DOHH2 (cell line): ENCODE results near the gene SHLD3.
"Not testable (repeated sequence)": the region's sequence is repeated elsewhere in the genome, so short reads cannot be mapped to it uniquely, and the experiment has no call there.

Experiments used
- H3F3A ChIP-seq: fragments of 200-600 bp; sonication (generic), shearing (Covaris generic); 2 replicates; pipeline ENCODE4 v1.6.0; 2016; ENCODE audit warnings: antibody characterized with exemption, mild to moderate bottlenecking; ENCODE audit not compliant: control insufficient read depth, insufficient read depth
- H3K27ac ChIP-seq: fragments of 200-600 bp; sonication (generic); 2 replicates; pipeline ENCODE4 v1.5.1; 2014; ENCODE audit warnings: low read depth, mild to moderate bottlenecking, low read length, moderate library complexity
- H3K27me3 ChIP-seq: fragments of 200-600 bp; sonication (generic); 2 replicates; pipeline ENCODE4 v1.6.1; 2014; ENCODE audit warnings: mild to moderate bottlenecking, low read length, mixed read lengths; ENCODE audit not compliant: control insufficient read depth
- H3K36me3 ChIP-seq: fragments of 200-600 bp; sonication (generic); 2 replicates; pipeline ENCODE4 v1.6.1; 2014; ENCODE audit warnings: mild to moderate bottlenecking, low read length, moderate library complexity, mixed read lengths; ENCODE audit not compliant: control insufficient read depth
- H3K4me1 ChIP-seq: fragments of 200-600 bp; sonication (generic); 2 replicates; pipeline ENCODE4 v1.6.1; 2014; ENCODE audit warnings: mild to moderate bottlenecking, low read length, mixed read lengths; ENCODE audit not compliant: control insufficient read depth
- H3K4me2 ChIP-seq: fragments of 200-600 bp; sonication (generic); 2 replicates; pipeline ENCODE4 v1.6.0; 2014; ENCODE audit warnings: mild to moderate bottlenecking, low read length, moderate library complexity
- H3K4me3 ChIP-seq: fragments of 200-600 bp; sonication (generic); 2 replicates; pipeline ENCODE4 v1.5.1; 2014; ENCODE audit warnings: mild to moderate bottlenecking, low read length, mixed read lengths
- H3K79me2 ChIP-seq: fragments of 200-600 bp; sonication (generic); 2 replicates; pipeline ENCODE4 v1.6.1; 2014; ENCODE audit warnings: mild to moderate bottlenecking, low read length, mixed read lengths; ENCODE audit not compliant: control insufficient read depth
- H3K9me2 ChIP-seq: fragments of 200-600 bp; sonication (generic); replicated peaks from 2 replicates; pipeline ENCODE4 v1.6.1; 2014; ENCODE audit warnings: mild to moderate bottlenecking, low read length, mixed read lengths; ENCODE audit not compliant: control insufficient read depth
- H3K9me3 ChIP-seq: fragments of 200-600 bp; sonication (generic); 2 replicates; pipeline ENCODE4 v1.6.1; 2014; ENCODE audit warnings: antibody characterized with exemption, low read length, mixed read lengths; ENCODE audit not compliant: control insufficient read depth, insufficient read depth
- H4K20me1 ChIP-seq: fragments of 200-600 bp; sonication (generic); 2 replicates; pipeline ENCODE4 v1.6.0; 2014; ENCODE audit warnings: low read depth, mild to moderate bottlenecking, antibody characterized with exemption, low read length, moderate library complexity; ENCODE audit not compliant: control insufficient read depth, insufficient read depth
- CTCF ChIP-seq: fragments of 200-600 bp; sonication (generic); IDR thresholded peaks from one replicate; pipeline ENCODE4 v1.5.1; 2014; ENCODE audit warnings: antibody characterized with exemption, mild to moderate bottlenecking, low read depth, low read length; ENCODE audit not compliant: poor library complexity, severe bottlenecking
- EZH2phosphoT487 ChIP-seq: fragments of 200-600 bp; sonication (generic); IDR thresholded peaks from 2 replicates; pipeline ENCODE4 v1.6.1; 2017; ENCODE audit warnings: borderline replicate concordance, mild to moderate bottlenecking, antibody characterized with exemption, low read length, moderate library complexity, mixed read lengths

Gene SHLD3

GRCh38 chr5:65668696-65669095 is 43.9 kb downstream of the SHLD3 start:
- H4K20me1 ChIP-seq = no peaks in the 10 kb centered on the region
- H3K9me2 ChIP-seq = no peaks in the 10 kb centered on the region
- H3K4me3 ChIP-seq = no peak overlapping the region
- no peaks in the 10 kb centered on the region for H3K4me1 ChIP-seq
- H3K79me2 ChIP-seq = no peaks in the 10 kb centered on the region
- TF ChIP-seq EZH2phosphoT487 (no peak), CTCF (no peak)
- H3K36me3 ChIP-seq = peaks cover 21% of the 10 kb centered on the region
- H3K4me2 ChIP-seq = no peak overlapping the region
- H3K27me3 ChIP-seq = no peaks in the 10 kb centered on the region
- H3F3A ChIP-seq = peaks cover 5% of the 10 kb centered on the region; the same call in 1 of the 2 replicates
- H3K27ac ChIP-seq = no peak overlapping the region
- no peaks in the 10 kb centered on the region for H3K9me3 ChIP-seq

GRCh38 chr5:65672796-65673195 is 48.0 kb downstream of the SHLD3 start:
- no peaks in the 10 kb centered on the region for H4K20me1 ChIP-seq
- TF ChIP-seq EZH2phosphoT487 = no peak
- TF ChIP-seq CTCF = no peak
- no peaks in the 10 kb centered on the region for H3K4me1 ChIP-seq
- H3K4me3 ChIP-seq = no peak overlapping the region
- no peaks in the 10 kb centered on the region for H3K9me2 ChIP-seq
- no peaks in the 10 kb centered on the region for H3K27me3 ChIP-seq
- no peak overlapping the region for H3K4me2 ChIP-seq
- peaks cover 21% of the 10 kb centered on the region for H3K36me3 ChIP-seq
- H3K79me2 ChIP-seq = no peaks in the 10 kb centered on the region
- no peak overlapping the region for H3K27ac ChIP-seq
- no peaks in the 10 kb centered on the region; the same call in 1 of the 2 replicates for H3F3A ChIP-seq
- no peaks in the 10 kb centered on the region for H3K9me3 ChIP-seq

- H3K36me3 ChIP-seq = peaks cover 20% of the 10 kb centered on the region
- H3K4me1 ChIP-seq = no peaks in the 10 kb centered on the region
- no peaks in the 10 kb centered on the region for H3K9me3 ChIP-seq
- H3K4me2 ChIP-seq = no peak overlapping the region
- no peak overlapping the region for H3K4me3 ChIP-seq
- no peaks in the 10 kb centered on the region for H3K79me2 ChIP-seq
- no peak overlapping the region for H3K27ac ChIP-seq
- H4K20me1 ChIP-seq = no peaks in the 10 kb centered on the region
- TF ChIP-seq EZH2phosphoT487 (no peak), CTCF (no peak)
- H3K27me3 ChIP-seq = no peaks in the 10 kb centered on the region
- H3K9me2 ChIP-seq = no peaks in the 10 kb centered on the region
- H3F3A ChIP-seq = no peaks in the 10 kb centered on the region
These were observed 49.9 kb downstream of the SHLD3 start for GRCh38 chr5:65674749-65675148.

DNA sequence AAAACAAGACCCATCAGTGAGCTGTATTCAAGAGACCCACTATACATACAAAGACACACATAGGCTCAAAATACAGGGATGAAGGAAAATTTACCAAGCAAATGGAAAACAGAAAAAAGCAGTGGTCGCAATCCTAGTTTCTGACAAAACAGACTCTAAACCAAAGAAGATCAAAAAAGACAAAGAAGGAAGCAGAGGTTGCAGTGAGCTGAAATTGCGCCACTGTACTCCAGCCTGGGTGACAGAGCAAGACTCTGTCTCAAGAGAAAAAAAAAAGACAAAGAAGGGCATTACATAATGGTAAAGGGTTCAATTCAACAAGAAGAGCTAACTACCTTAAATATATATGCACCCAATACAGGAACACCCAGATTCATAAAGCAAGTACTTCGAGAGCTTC is 51.2 kb downstream of the SHLD3 start:
- H3K9me2 ChIP-seq, H3K27me3 ChIP-seq, H3K27ac ChIP-seq, H3K4me2 ChIP-seq, H3F3A ChIP-seq, H3K4me3 ChIP-seq, H3K9me3 ChIP-seq, H3K79me2 ChIP-seq, H3K4me1 ChIP-seq, H4K20me1 ChIP-seq: not testable (repeated sequence)
- peaks cover 19% of the 10 kb centered on the region for H3K36me3 ChIP-seq
